Brain microvascular endothelial cell (primary cell): ENCODE results near the gene RHBDD1.
"Not testable (repeated sequence)": the region's sequence is repeated elsewhere in the genome, so short reads cannot be mapped to it uniquely, and the experiment has no call there.

Experiments
- DNase-seq: peaks from one replicate; pipeline ENCODE4 v3.0.0-alpha.2; 2020
- H3K27ac ChIP-seq: fragments of 250-450 bp; sonication (Bioruptor Pico); 2 replicates; pipeline ENCODE4 v1.5.1; 2020; ENCODE audit warnings: mild to moderate bottlenecking, moderate library complexity
- H3K27me3 ChIP-seq: fragments of 250-450 bp; sonication (Bioruptor Pico); replicated peaks from 2 replicates; pipeline ENCODE4 v1.5.1; 2020; ENCODE audit warnings: mild to moderate bottlenecking
- H3K36me3 ChIP-seq: fragments of 250-450 bp; sonication (Bioruptor Pico); replicated peaks from 2 replicates; pipeline ENCODE4 v1.5.1; 2020; ENCODE audit warnings: mild to moderate bottlenecking
- H3K4me3 ChIP-seq: 2 replicates; pipeline ENCODE4 v1.5.1; 2011; ENCODE audit warnings: low read depth, mild to moderate bottlenecking, control low read depth, low read length, moderate library complexity
- CTCF ChIP-seq: IDR thresholded peaks from 2 replicates; pipeline ENCODE4 v1.5.1; 2011; ENCODE audit warnings: low read depth, mild to moderate bottlenecking, moderate library complexity, low read length, control low read depth, inconsistent platforms; ENCODE audit errors: missing control alignments
- in situ Hi-C: cut with HindIII; loops from 2 replicates; pipeline ENCODE4 v1.10.0; 2017; ENCODE audit warnings: low sequenced_read_pairs, low pct_ligation_motif_present

Gene RHBDD1

GRCh38 chr2:226839951-226840350 lies 4.1 kb downstream of the RHBDD1 start:
- no peak overlapping the region for H3K4me3 ChIP-seq
- no peaks in the 10 kb centered on the region for H3K36me3 ChIP-seq
- TF ChIP-seq CTCF = no peak
- H3K27ac ChIP-seq = no peak overlapping the region
- in situ Hi-C loops = no loop called here
- no peaks in the 10 kb centered on the region for H3K27me3 ChIP-seq
- DNase-seq = no peak

- DNase-seq, H3K4me3 ChIP-seq, H3K27ac ChIP-seq, H3K27me3 ChIP-seq, H3K36me3 ChIP-seq, in situ Hi-C loops: not testable (repeated sequence)
These were observed 7.1 kb downstream of the RHBDD1 start for GRCh38 chr2:226843001-226843400.

- in situ Hi-C loops = no loop called here
- TF ChIP-seq CTCF = no peak
- Histone ChIP-seq H3K27me3 (no peaks in the 10 kb centered on the region), H3K36me3 (no peaks in the 10 kb centered on the region), H3K27ac (no peak overlapping the region), H3K4me3 (no peak overlapping the region)
- DNase-seq = no peak
These were observed 9.7 kb downstream of the RHBDD1 start for GRCh38 chr2:226845386-226846116.

GRCh38 chr2:226847090-226847489 lies 11.2 kb downstream of the RHBDD1 start:
- Histone ChIP-seq H3K27ac (no peak overlapping the region), H3K36me3 (no peaks in the 10 kb centered on the region), H3K27me3 (no peaks in the 10 kb centered on the region), H3K4me3 (no peak overlapping the region)
- in situ Hi-C loops = no loop called here
- DNase-seq = no peak
- TF ChIP-seq CTCF = no peak

GRCh38 chr2:226847511-226847910 lies 11.7 kb downstream of the RHBDD1 start:
- no peak for TF ChIP-seq CTCF
- Histone ChIP-seq H3K27me3 (no peaks in the 10 kb centered on the region), H3K36me3 (no peaks in the 10 kb centered on the region), H3K27ac (no peak overlapping the region), H3K4me3 (no peak overlapping the region)
- no peak for DNase-seq
- in situ Hi-C loops = no loop called here

- no peak for TF ChIP-seq CTCF
- DNase-seq = no peak
- no peaks in the 10 kb centered on the region for H3K36me3 ChIP-seq
- H3K27me3 ChIP-seq = no peaks in the 10 kb centered on the region
- H3K27ac ChIP-seq = no peak overlapping the region
- in situ Hi-C loops = no loop called here
- H3K4me3 ChIP-seq = no peak overlapping the region
These were observed 13.5 kb downstream of the RHBDD1 start for GRCh38 chr2:226849349-226849748.
